HG02798 (cell line): ENCODE results near the gene PARP4.
"Not testable (repeated sequence)": the region's sequence is repeated elsewhere in the genome, so short reads cannot be mapped to it uniquely, and the experiment has no call there.

Experiments
- ATAC-seq: cut with Tn5 transposase; IDR thresholded peaks from one replicate; pipeline ENCODE4 v1.9.1; 2021; ENCODE audit warnings: mild to moderate bottlenecking; ENCODE audit not compliant: unreplicated experiment, poor library complexity

Gene PARP4

DNA sequence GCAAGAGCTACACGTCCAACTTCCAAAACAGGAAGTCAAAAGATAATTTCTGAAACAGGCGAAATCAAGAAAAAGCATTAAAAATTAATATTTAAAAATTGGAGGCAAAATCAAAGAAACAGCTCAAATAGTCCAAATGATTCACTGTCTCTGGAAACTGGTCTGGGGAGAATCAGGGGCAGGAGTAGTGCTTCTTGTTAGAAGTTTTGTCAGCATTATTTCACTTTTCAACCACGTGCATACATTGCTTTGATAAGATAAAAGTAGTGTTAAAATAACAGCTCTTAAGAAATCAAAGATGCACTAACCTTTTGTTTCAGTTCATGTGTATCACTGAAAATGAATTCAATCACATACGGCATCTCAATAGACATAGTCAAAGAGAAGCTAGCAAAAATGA is 53.8 kb downstream of the PARP4 start:
- no peak for ATAC-seq

- ATAC-seq = no peak
Measured at GRCh38 chr13:24456396-24456795, 56.2 kb downstream of the PARP4 start.

DNA sequence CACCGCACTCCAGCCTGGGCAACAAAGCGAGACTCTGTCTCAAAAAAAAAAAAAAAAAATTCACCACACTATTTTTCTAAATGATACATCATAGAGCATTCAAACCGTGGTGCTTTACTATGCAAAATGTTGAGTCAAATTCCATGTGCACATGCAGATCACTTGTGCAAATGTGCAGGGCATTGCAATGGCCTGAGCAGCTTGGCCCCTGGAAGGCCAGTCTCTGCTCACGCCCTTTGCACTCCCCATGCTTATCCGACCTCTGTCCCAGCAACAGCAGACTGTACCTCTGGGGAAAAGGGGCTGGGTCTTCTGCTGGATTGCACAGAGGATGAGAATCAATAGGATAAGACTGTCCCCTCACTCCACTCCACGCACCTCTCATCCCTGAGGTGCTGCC is 58.5 kb downstream of the PARP4 start:
- ATAC-seq = no peak

DNA sequence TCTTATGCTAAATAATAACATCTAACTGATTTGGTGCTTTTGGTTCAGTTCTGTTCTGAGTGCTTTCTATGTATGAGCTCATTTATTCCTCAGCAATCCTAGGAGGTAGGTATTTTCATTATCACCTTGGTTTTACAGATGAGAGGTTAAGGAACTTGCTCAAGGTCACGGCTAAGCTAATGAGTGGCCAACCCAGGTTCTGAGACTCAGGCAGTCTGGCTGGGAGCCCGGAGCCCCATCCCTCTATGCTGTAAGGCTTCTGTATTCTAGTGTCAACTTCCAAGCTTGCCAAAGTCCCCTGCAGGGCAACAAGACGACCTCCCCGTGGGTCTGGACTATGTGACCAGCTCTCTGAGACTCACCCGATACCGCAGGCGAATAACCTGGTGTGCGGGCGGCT is 60.5 kb downstream of the PARP4 start:
- no peak for ATAC-seq

- ATAC-seq = no peak
Measured at GRCh38 chr13:24450530-24450929, 62.0 kb downstream of the PARP4 start.

DNA sequence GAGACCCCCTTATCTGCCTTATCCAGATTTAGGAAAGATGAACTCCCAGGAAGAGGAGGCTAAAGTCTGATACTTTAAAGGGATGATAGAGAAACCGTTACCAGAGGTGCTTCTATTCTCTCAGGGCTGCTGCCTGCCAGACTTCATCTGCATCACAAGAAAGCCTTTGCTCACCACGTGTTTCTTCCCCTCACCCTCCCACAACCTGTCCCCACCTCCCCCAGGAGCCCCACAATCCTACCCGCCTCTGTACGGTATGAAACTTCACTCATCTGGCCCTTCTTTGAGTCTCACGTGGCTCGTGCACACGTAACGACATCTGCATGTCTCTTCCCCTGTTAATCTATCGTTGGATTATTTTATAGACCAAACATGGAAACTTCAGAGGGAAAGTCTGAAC is 67.7 kb downstream of the PARP4 start:
- not testable (repeated sequence) for ATAC-seq

DNA sequence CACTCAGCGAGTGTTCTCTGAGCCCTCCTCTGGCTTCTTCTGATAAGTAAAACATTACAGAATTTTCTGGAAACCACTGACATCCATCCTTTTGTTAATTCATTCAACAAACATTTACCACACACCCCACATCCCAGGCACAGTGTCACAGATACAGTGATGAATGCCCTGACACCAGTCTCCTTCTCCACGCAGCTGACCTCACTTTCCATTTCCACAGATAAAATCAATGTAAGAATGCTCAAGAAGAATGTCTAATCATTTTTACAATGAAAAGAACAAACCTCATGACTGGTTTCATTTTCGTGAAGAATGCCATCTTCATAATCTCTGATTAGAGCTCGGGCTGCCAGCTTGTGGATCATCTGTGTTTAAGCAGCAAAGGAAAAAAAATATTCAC is 69.2 kb downstream of the PARP4 start:
- ATAC-seq = no peak

GRCh38 chr13:24426045-24426444 is 86.5 kb downstream of the PARP4 start:
- not testable (repeated sequence) for ATAC-seq

DNA sequence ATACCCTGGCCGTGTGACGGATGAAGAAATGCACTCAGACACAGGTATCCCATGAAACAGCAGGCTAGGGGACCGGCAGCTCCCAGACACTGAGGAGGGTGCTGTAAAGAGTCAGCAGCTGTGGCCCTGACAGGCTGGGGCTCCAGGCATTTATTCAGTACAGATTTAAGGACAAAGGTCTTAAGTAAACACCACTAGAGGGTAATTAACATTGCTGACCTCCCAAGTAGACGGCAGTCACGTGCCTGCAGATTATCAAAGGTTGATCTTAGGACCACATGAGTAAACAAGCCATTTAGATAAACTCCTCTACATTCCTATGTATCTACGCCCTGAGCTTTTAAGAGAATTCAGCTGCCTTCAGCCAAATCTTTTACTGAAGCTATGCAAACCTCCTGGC is 92.9 kb downstream of the PARP4 start:
- ATAC-seq = not testable (repeated sequence)

DNA sequence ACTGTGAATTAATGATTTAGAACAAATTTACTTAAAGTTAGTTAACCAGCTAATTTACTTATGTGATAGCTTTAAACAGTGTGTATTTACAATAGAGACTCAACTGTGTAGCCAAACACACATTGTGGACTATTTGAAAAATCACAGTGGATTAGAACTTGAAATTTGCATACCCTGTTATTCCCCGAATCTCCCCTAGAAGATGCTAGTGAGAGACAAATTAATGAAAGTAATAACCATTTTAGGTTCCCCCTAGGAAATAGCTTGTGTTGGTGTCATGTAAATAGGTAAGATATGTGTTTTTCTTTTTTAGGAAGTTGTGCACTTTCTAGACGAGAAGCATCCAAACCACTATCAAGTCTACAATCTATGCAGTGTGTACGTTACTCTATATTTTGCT is 104.7 kb downstream of the PARP4 start:
- no peak for ATAC-seq

DNA sequence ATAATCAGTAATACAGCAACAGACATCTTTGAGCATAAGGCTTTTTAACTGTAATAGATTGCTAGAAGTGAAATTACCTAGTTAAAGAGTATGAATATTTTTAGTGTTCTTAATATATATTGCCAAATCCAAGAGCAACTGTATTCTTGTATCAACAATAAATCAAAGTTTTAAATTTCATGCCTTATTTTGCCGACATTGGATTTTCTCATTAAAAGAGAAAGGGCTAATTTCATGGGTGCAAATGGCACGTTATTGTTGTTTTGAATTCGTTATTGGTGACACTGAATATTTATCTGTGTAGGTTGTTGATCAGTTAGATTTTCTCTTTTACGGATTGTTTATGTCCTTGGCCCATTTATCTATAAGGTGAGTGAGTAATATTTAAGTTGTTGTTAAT is 106.1 kb downstream of the PARP4 start:
- ATAC-seq = no peak

DNA sequence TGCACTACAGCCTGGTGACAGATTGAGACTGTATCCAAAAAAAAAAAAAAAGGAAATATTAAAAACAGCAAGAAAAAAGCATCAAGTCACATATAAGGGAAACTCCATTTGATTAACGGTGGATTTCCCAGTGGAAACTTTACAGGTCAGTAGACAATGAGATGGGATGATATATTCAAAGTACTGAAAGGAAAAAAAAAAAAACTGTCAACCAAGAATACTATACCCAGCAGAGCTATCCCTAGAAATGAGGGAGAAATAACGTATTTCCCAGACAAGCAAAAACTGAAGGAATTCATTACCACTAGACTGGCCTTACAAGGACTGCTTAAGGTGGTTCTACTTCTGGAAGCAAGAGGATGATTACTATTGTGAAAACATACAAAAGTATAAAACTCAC is 115.8 kb downstream of the PARP4 start:
- no peak for ATAC-seq

DNA sequence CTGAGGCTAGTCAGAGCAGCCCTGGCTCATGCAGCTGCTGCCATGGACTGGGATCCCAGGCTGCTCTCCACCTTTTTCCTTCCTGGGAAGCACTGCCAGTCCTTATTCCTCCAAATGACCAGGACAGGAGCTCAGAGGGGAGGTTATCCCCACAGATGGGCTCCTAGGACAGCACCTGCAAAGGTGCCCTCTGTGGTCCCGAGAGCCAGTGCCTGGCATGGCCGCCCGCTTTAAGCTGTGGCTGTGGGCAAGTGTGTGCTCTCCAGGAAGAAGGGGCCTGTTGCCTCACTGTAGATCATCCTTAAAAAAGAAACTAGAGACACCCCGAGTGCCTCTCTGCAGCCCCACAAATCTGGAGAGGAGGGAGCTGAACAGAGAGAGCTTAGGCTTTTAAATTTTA is 119.6 kb downstream of the PARP4 start:
- ATAC-seq = no peak

- ATAC-seq = not testable (repeated sequence)
Measured at GRCh38 chr13:24391771-24392683, 120.6 kb downstream of the PARP4 start.

DNA sequence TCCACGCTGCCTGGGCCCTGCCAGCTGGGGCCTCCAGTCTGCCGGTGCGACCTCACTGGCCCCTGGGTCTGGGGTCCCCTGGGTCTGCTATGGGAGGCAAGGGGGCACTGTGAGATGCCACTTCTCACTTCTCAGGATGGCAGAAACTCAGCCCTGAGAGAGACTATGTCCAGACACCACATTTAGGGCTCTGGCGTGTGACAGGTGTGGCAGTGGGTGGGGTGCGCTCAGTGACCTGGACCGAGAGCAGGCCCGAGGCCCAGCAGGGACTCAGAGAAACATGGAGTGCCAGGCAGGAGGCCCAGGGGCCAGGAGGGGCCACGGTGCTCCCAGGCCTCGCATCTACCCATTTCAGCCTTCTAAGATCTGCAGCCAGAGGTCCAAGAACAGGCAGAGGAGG is 121.8 kb downstream of the PARP4 start:
- ATAC-seq = not testable (repeated sequence)

DNA sequence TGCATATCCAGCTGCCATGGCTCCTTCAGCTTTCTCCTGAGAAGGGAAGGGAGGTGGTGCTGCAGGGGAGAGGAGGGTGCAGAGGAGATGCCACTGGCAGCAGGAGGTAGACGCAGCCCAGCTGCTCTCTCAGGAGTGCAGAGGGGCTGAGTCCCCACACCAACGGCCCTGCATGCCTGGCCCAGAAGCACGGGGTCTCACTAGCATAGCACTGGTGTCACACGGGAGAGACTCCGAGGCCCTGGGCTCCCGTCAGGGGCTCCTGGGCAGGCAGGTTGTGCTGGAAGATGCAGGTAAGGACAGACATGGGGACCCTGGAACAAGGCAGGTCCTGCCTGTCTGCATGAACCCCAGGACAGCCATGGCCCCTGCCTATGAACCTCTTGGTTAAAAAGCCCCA is 123.1 kb downstream of the PARP4 start:
- ATAC-seq = no peak

- ATAC-seq = not testable (repeated sequence)
Measured at GRCh38 chr13:24388743-24389142, 123.8 kb downstream of the PARP4 start.

DNA sequence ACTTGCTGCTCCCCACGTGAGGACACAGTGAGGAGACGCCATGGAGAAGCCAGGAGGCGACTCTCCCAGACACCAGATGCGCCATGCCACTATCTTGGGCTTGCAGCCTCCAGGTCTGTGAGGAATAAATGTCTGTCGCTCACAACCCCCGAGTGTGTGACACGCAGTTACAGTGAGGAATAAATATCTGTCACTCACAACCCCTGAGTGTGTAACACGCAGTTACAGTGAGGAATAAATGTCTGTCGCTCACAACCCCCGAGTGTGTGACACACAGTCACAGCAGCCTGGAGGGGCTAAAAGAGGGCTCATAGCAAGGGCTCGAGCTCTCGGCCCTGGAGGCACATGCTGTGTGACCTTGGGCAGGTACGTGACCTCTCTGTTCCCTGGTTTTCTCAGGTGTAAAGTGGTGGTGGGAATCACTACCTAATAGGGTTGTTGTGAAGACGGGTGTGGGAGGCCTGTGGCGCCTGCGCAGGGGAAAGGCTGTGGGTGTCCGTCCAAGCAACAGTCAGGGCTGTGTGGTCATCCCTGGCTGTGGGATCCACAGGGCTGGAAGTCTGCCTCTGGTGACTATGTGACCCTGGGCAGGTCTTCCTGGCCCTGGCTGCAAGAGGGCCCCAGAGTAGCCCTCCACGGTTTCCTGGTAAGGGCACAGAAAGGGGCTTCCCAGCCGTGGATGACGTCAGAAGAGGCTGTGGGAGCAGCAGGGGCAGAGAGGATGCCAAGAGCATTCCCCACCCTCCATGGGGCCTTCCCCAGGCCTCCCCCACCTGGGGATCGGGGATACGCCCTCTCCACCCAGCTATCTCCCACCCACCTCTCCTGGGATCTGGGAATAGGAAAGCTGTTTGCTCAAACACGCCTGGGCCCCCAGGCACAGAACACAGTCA is 125.5 kb downstream of the PARP4 start:
- ATAC-seq = no peak

DNA sequence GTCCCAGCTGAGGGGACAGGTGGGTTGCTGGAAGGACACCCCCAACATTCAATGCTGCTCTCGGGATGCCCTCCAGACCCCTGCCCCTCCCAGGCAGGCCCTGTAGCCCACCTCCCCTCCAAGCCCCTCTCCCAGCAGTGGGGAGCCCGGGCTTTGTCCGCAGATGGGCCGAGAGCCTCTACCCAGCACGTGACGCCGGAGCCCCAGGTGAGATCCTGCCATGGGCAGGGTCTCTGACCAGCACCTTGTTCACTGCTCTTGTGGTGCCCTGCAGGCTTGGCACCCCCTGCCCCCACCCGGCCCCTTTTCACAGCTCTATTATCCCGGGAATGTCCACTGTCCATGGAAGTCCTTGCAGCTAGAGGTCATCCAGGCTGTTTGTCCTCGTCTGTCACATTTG is 126.7 kb downstream of the PARP4 start:
- ATAC-seq = no peak

- not testable (repeated sequence) for ATAC-seq
Measured at GRCh38 chr13:24384946-24385345, 127.6 kb downstream of the PARP4 start.

- ATAC-seq = not testable (repeated sequence)
Measured at GRCh38 chr13:24384091-24384490, 128.5 kb downstream of the PARP4 start.
